Trophoblast cell (in vitro differentiated cells and primary cell): ENCODE results near the gene GNPTAB.

ENCODE experiments used
- DNase-seq, 2 donors: peaks; one replicate each; pipeline ENCODE4 v3.0.0-alpha.2; 2016
- H2AFZ ChIP-seq: 2 replicates; pipeline ENCODE4 v1.6.1; 2013; ENCODE audit warnings: low read length, moderate library complexity, mild to moderate bottlenecking; ENCODE audit not compliant: insufficient read depth, poor library complexity
- H2AK5ac ChIP-seq: 2 replicates; pipeline ENCODE4 v1.6.1; 2013; ENCODE audit warnings: mild to moderate bottlenecking, low read length
- H2BK120ac ChIP-seq: 2 replicates; pipeline ENCODE4 v1.6.1; 2013; ENCODE audit warnings: low read length, mild to moderate bottlenecking, moderate library complexity; ENCODE audit not compliant: insufficient read depth, poor library complexity
- H2BK12ac ChIP-seq: 2 replicates; pipeline ENCODE4 v1.6.1; 2013; ENCODE audit warnings: mild to moderate bottlenecking, low read length, moderate library complexity
- H2BK5ac ChIP-seq: 2 replicates; pipeline ENCODE4 v1.6.1; 2013; ENCODE audit warnings: low read length, low read depth, moderate library complexity, mild to moderate bottlenecking; ENCODE audit not compliant: poor library complexity
- H3K14ac ChIP-seq: 2 replicates; pipeline ENCODE4 v1.6.1; 2013; ENCODE audit warnings: mild to moderate bottlenecking, low read length
- H3K18ac ChIP-seq: 2 replicates; pipeline ENCODE4 v1.6.1; 2013; ENCODE audit warnings: mild to moderate bottlenecking, low read length
- H3K23ac ChIP-seq: 2 replicates; pipeline ENCODE4 v1.6.1; 2013; ENCODE audit warnings: low read length
- H3K27ac ChIP-seq: 2 replicates; pipeline ENCODE4 v1.5.1; 2013; ENCODE audit warnings: low read depth, mild to moderate bottlenecking, inconsistent platforms, low read length, moderate library complexity
- H3K27me3 ChIP-seq: 2 replicates; pipeline ENCODE4 v1.6.1; 2013; ENCODE audit warnings: inconsistent platforms, mild to moderate bottlenecking, low read length, moderate library complexity; ENCODE audit not compliant: insufficient read depth
- H3K36me3 ChIP-seq, 2 experiments: 1 replicate in 1 of 2; 2 replicates in 1 of 2; pipeline ENCODE4 v1.6.1; 2013; ENCODE audit warnings: low read length in 2 of 2, mild to moderate bottlenecking in 2 of 2, moderate library complexity in 1 of 2; ENCODE audit not compliant: insufficient read depth in 2 of 2, control insufficient read depth in 1 of 2
- H3K4ac ChIP-seq: 2 replicates; pipeline ENCODE4 v1.6.1; 2013; ENCODE audit warnings: low read depth, mild to moderate bottlenecking, low read length, moderate library complexity
- H3K4me1 ChIP-seq, 2 experiments: 1 replicate in 1 of 2; 2 replicates in 1 of 2; pipeline ENCODE4 v1.6.1; 2013; ENCODE audit warnings: low read length in 2 of 2, mild to moderate bottlenecking in 2 of 2, moderate library complexity in 1 of 2; ENCODE audit not compliant: insufficient read depth in 2 of 2, control insufficient read depth in 1 of 2
- H3K4me2 ChIP-seq: 2 replicates; pipeline ENCODE4 v1.6.1; 2013; ENCODE audit warnings: inconsistent platforms, mild to moderate bottlenecking, low read length, moderate library complexity
- H3K4me3 ChIP-seq: 2 replicates; pipeline ENCODE4 v1.5.1; 2013; ENCODE audit warnings: mild to moderate bottlenecking, low read depth, low read length, inconsistent platforms
- H3K79me1 ChIP-seq: one replicate; pipeline ENCODE4 v1.6.1; 2013; ENCODE audit warnings: low read length
- H3K79me2 ChIP-seq: 2 replicates; pipeline ENCODE4 v1.6.1; 2013; ENCODE audit warnings: low read length, mild to moderate bottlenecking; ENCODE audit not compliant: control insufficient read depth, insufficient read depth, poor library complexity
- H3K9ac ChIP-seq: 2 replicates; pipeline ENCODE4 v1.6.1; 2013; ENCODE audit warnings: mild to moderate bottlenecking, low read length
- H3K9me3 ChIP-seq: 2 replicates; pipeline ENCODE4 v1.6.1; 2013; ENCODE audit warnings: low read depth, mild to moderate bottlenecking, control low read depth, inconsistent platforms, low read length; ENCODE audit not compliant: insufficient read depth
- H4K12ac ChIP-seq: 2 replicates; pipeline ENCODE4 v1.6.1; 2013; ENCODE audit warnings: low read depth, mild to moderate bottlenecking, low read length, moderate library complexity
- H4K8ac ChIP-seq: 2 replicates; pipeline ENCODE4 v1.6.1; 2013; ENCODE audit warnings: low read depth, mild to moderate bottlenecking, low read length, moderate library complexity
- H4K91ac ChIP-seq: one replicate; pipeline ENCODE4 v1.6.1; 2013; ENCODE audit warnings: low read depth, mild to moderate bottlenecking, low read length, moderate library complexity
- WGBS: extraction: QIAGEN DNeasy Blood & Tissue Kit; methylation state at CpG from one replicate; pipeline ENCODE4 v1.1.7; 2013; ENCODE audit warnings: missing lambda C conversion rate; ENCODE audit not compliant: insufficient read length, insufficient coverage; ENCODE audit errors: extremely low coverage; 5-methylcytosine and 5-hydroxymethylcytosine counted together

Gene GNPTAB

DNA sequence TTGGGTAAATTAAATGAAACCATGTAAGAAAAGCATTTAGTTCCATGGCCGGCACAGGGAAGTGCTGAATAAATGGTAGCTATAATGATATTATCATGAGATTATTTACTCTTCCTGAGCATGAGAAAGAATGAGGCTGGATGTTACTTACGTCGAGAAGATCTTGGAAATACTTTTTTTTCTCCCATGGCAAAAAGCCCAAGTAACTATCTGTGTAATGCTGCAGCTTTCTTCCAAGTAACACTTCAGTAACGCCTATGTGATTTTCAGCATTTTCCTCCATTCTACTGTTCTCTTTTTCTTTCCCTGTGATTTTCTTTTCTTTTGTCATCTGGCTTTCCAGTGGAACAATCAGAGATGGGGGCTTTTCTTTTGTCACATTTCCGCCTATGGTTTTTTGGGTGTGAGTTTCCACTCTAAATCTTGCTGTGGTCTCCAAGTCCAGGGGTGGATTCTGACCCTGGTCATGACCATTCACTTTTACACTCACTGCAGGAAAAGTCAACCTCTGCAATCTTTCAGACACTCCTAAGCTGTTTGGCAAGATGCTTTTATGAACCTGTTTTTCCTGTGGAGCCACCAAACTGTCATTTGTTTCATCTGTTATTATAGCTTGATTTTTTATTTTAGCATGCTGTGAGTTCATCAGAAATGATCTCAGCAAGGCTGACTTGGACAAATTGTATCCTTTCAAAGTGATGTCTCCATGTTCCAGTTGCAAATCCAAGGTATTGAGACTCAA lies 66.5 kb downstream of the GNPTAB start:
- H3K9me3 ChIP-seq = no peaks in the 10 kb centered on the region
- no peak overlapping the region for H4K91ac ChIP-seq
- no peak overlapping the region for H3K27ac ChIP-seq
- H4K8ac ChIP-seq = no peak overlapping the region
- no peaks in the 10 kb centered on the region for H3K79me1 ChIP-seq
- no peaks in the 10 kb centered on the region for H3K79me2 ChIP-seq
- no peak overlapping the region for H2BK5ac ChIP-seq
- no peak overlapping the region for H3K4me2 ChIP-seq
- no peak overlapping the region for H4K12ac ChIP-seq
- DNase-seq = peak; percentile 68 to 87
- peaks cover 0 to 2% of the 10 kb centered on the region in 2 experiments for H3K4me1 ChIP-seq
- H3K23ac ChIP-seq = no peak overlapping the region
- no CpG with 5 or more reads among the region's 5 CpGs for WGBS
- no peak overlapping the region for H3K18ac ChIP-seq
- no peak overlapping the region for H2AK5ac ChIP-seq
- no peak overlapping the region for H3K9ac ChIP-seq
- H2BK120ac ChIP-seq = no peak overlapping the region
- H2BK12ac ChIP-seq = no peak overlapping the region
- H3K27me3 ChIP-seq = no peaks in the 10 kb centered on the region
- peaks cover 3 to 6% of the 10 kb centered on the region in 2 experiments for H3K36me3 ChIP-seq
- H3K4me3 ChIP-seq = no peak overlapping the region
- no peak overlapping the region for H2AFZ ChIP-seq
- H3K4ac ChIP-seq = no peak overlapping the region
- no peak overlapping the region for H3K14ac ChIP-seq

DNA sequence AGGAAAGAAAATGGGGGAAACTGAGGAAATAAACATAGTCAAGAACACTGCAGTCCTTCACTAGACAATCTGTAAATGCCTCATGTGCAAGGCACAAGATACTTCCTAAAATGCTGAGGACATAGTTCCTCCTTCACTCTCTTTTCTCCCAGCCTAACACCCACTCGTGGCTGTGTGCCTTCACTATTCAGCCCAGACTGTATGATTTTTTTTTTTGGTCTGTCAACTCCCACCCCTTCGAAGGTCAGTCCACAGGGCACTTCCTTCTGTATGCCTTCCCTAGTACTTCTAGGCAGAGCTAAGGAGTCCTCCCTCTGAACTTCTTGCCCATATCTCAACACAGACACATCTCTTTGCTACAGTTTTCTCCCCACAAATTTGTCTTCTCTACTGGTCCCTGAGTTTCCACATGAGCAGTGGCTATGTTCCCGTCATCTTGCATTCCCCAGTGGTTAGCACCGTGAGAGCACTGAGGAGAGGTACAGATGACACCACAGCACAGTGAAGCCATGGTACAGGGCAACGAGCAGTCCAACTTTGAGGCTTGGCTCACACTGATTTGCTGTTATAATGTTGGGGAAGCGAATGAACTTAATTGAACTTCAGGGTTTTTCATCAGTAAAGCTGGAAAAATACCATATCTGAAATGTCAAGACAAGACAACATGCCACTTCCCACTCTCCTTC lies 67.4 kb downstream of the GNPTAB start:
- Histone ChIP-seq H3K14ac (no peak overlapping the region), H3K27ac (no peak overlapping the region), H3K9me3 (no peaks in the 10 kb centered on the region), H2AK5ac (no peak overlapping the region), H3K27me3 (no peaks in the 10 kb centered on the region), H2BK5ac (no peak overlapping the region), H3K79me2 (no peaks in the 10 kb centered on the region), H2BK12ac (no peak overlapping the region), H3K4ac (no peak overlapping the region), H3K79me1 (no peaks in the 10 kb centered on the region), H2BK120ac (peak overlapping the region; percentile 57), H2AFZ (no peak overlapping the region), H4K12ac (no peak overlapping the region), H3K18ac (no peak overlapping the region), H3K36me3 (peaks cover 3 to 8% of the 10 kb centered on the region in 2 experiments), H4K8ac (no peak overlapping the region), H3K23ac (no peak overlapping the region), H4K91ac (no peak overlapping the region), H3K4me1 (peaks cover 0 to 2% of the 10 kb centered on the region in 2 experiments), H3K9ac (no peak overlapping the region), H3K4me2 (no peak overlapping the region), H3K4me3 (no peak overlapping the region)
- WGBS = no CpG with 5 or more reads among the region's 6 CpGs
- no peak for DNase-seq

DNA sequence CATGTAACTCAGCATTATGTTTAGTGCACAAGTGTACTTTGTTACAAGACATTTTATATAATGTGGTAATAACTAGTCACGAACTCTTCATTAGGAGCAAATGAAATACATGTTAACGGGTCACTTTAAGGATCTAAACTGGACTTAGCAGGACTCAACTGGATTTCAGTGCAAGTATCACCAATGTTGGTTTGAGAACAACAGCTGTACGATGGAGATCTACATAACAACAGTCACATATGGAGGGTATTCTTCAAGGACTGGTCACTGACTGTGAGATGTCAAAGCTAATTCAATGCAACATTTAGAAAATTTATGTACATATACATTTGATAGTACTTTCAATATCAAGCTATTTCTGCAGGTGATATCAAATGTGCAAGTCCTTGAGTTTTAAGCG lies 69.0 kb downstream of the GNPTAB start:
- Histone ChIP-seq H3K79me1 (no peaks in the 10 kb centered on the region), H3K18ac (no peak overlapping the region), H3K9ac (no peak overlapping the region), H3K4me3 (no peak overlapping the region), H3K4ac (no peak overlapping the region), H3K36me3 (peaks cover 5 to 8% of the 10 kb centered on the region in 2 experiments), H2BK120ac (no peak overlapping the region), H2AFZ (no peak overlapping the region), H4K8ac (no peak overlapping the region), H2BK12ac (no peak overlapping the region), H3K27me3 (no peaks in the 10 kb centered on the region), H3K4me2 (no peak overlapping the region), H3K14ac (no peak overlapping the region), H2BK5ac (no peak overlapping the region), H3K79me2 (no peaks in the 10 kb centered on the region), H3K9me3 (no peaks in the 10 kb centered on the region), H3K4me1 (peaks cover 0 to 2% of the 10 kb centered on the region in 2 experiments), H4K12ac (no peak overlapping the region), H4K91ac (no peak overlapping the region), H2AK5ac (no peak overlapping the region), H3K23ac (no peak overlapping the region), H3K27ac (no peak overlapping the region)
- WGBS = no CpG with 5 or more reads among the region's 4 CpGs
- DNase-seq = no peak

DNA sequence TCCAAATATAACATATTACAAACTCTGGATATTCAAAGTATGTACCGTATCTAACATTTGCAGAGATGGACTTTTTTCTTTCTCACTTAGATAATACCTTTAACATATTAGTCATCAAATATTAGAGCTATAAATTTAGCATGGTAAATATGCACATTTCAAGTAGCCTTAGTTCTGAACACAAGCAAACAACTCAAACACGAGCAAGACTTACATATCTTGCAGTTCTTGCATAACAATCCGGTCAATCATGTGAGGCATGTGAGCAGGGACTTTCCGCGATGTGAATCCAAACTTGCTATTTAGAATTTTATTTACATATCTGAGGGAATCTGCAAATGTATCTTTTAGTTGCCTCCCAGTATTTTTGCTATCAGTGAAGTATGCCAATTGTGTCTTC lies 69.4 kb downstream of the GNPTAB start:
- Histone ChIP-seq H2BK5ac (no peak overlapping the region), H2AK5ac (no peak overlapping the region), H3K14ac (no peak overlapping the region), H4K12ac (no peak overlapping the region), H3K9ac (no peak overlapping the region), H4K8ac (no peak overlapping the region), H4K91ac (no peak overlapping the region), H2BK12ac (no peak overlapping the region), H3K27ac (no peak overlapping the region), H3K36me3 (peaks cover 6% of the 10 kb centered on the region in 2 experiments), H3K4me2 (no peak overlapping the region), H3K4me1 (peaks cover 0 to 2% of the 10 kb centered on the region in 2 experiments), H3K4ac (no peak overlapping the region), H3K23ac (no peak overlapping the region), H2BK120ac (no peak overlapping the region), H3K79me2 (no peaks in the 10 kb centered on the region), H3K79me1 (no peaks in the 10 kb centered on the region), H3K18ac (no peak overlapping the region), H2AFZ (no peak overlapping the region), H3K9me3 (no peaks in the 10 kb centered on the region), H3K4me3 (no peak overlapping the region), H3K27me3 (no peaks in the 10 kb centered on the region)
- peak; percentile 74 to 92 for DNase-seq
- WGBS = no CpG with 5 or more reads among the region's 5 CpGs
